MM.1S (cell line): Measurements from ENCODE around the gene CDH4.

ENCODE experiments used
- CTCF ChIP-seq: fragments of 300-600 bp; sonication (generic); IDR thresholded peaks from 2 replicates; pipeline ENCODE4 v1.5.1; 2016; ENCODE audit warnings: antibody characterized with exemption, low read length, mixed read lengths
- EZH2 ChIP-seq: fragments of 300-600 bp; sonication (generic); optimal IDR thresholded peaks from 2 replicates; pipeline ENCODE3; 2017; ENCODE audit warnings: low read depth, mild to moderate bottlenecking, antibody characterized with exemption, low read length, mixed read lengths
- EZH2phosphoT487 ChIP-seq: fragments of 300-600 bp; sonication (generic); IDR thresholded peaks from 2 replicates; pipeline ENCODE4 v1.6.1; 2018; ENCODE audit warnings: antibody characterized with exemption, low read length

GRCh38 chr20:61968036-61968810, 716.2 kb downstream of the CDH4 start:
- no peak for TF ChIP-seq EZH2phosphoT487
- no peak for TF ChIP-seq CTCF
- no peak for TF ChIP-seq EZH2
